Measurements from ENCODE around the gene CMTM6.

The CMTM6 gene

DNA sequence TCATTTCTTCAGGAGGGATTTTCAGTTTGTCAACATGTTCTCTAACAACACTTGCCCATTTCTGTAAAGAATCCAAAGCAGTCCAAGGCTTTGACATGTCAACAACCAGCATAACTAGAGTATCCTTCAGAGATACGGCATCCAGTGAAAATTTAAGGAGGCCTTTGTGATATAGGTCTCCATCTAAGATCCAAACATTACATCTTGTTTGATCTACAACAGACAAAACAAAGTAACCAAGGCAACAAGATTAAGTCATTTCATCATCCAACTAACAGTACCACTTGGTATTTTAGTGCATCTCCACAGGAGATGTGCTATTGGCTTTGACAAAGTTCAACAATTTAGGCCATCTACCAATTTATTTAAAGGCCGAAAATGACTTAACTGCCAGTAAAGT, 42.2 kb upstream of the CMTM6 start:
- no peak overlapping the region for H3K9ac ChIP-seq
- no peaks in the 10 kb centered on the region for H3K9me3 ChIP-seq (ENCODE audit: control insufficient read depth, low read length)
- H2AFZ ChIP-seq = no peak overlapping the region
- H3K79me2 ChIP-seq = peaks cover 6% of the 10 kb centered on the region
- H3K4me2 ChIP-seq (ENCODE audit: low read length) = no peak overlapping the region
- H3K27ac ChIP-seq = no peak overlapping the region
- H3K4me3 ChIP-seq (ENCODE audit: low read depth, low read length) = no peak overlapping the region
- TF ChIP-seq, protein P1, sequence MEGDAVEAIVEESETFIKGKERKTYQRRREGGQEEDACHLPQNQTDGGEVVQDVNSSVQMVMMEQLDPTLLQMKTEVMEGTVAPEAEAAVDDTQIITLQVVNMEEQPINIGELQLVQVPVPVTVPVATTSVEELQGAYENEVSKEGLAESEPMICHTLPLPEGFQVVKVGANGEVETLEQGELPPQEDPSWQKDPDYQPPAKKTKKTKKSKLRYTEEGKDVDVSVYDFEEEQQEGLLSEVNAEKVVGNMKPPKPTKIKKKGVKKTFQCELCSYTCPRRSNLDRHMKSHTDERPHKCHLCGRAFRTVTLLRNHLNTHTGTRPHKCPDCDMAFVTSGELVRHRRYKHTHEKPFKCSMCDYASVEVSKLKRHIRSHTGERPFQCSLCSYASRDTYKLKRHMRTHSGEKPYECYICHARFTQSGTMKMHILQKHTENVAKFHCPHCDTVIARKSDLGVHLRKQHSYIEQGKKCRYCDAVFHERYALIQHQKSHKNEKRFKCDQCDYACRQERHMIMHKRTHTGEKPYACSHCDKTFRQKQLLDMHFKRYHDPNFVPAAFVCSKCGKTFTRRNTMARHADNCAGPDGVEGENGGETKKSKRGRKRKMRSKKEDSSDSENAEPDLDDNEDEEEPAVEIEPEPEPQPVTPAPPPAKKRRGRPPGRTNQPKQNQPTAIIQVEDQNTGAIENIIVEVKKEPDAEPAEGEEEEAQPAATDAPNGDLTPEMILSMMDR (IDR thresholded peaks at IDR 0.05) = no peak
- H3K27me3 ChIP-seq (ENCODE audit: control insufficient read depth, insufficient read depth, low read length) = no peaks in the 10 kb centered on the region
- no peaks in the 10 kb centered on the region for H3K36me3 ChIP-seq (ENCODE audit: control insufficient read depth, insufficient read depth, low read length)
- H3K4me1 ChIP-seq = no peaks in the 10 kb centered on the region

DNA sequence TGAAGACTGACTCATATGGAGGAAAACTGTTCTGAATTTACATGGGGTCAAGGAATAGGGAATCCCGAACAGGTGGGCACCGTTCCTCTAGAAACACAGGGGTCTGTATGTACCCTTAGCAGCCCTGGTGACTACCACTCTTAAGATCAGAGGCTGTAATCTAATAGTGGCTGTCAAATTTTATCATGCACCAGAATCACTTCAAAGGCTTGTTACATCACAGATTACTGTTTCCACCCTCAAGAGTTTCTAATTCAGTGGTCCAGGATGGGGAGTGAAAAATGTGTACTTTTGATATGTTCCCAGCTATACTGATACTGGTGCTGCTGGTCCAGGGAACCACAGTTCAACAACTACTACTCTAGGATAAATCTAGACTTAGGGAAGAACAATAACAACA, 40.2 kb upstream of the CMTM6 start:
- no peak overlapping the region for H3K4me2 ChIP-seq (ENCODE audit: low read length)
- H3K27me3 ChIP-seq (ENCODE audit: control insufficient read depth, insufficient read depth, low read length) = no peaks in the 10 kb centered on the region

DNA sequence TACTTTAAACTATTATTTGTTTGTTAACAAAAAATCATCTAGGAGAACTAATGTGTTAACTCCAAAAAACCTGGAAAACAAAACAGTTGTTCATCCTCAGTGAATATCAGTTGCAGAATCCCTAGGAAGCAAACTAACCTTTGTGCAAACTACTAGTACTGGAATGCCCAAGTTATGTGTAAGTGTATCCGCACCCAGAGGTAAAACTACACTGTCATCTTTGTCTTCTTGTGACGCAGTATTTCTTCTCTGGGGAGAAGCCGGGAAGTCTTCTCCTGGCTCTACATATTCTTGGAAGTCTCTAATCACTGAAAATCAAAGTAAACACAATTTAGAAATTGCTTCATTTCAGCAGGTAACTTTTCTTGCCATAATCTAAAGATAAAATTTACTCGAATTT, 38.2 kb upstream of the CMTM6 start:
- H3K79me2 ChIP-seq = no peaks in the 10 kb centered on the region
- H3K9me3 ChIP-seq (ENCODE audit: control insufficient read depth, low read length) = no peaks in the 10 kb centered on the region
- no peak overlapping the region for H3K9ac ChIP-seq
- H3K4me2 ChIP-seq (ENCODE audit: low read length) = no peak overlapping the region
- no peak overlapping the region for H3K4me3 ChIP-seq (ENCODE audit: low read depth, low read length)
- H2AFZ ChIP-seq = no peak overlapping the region
- TF ChIP-seq, protein P1 (IDR thresholded peaks at IDR 0.05) = no peak
- H3K4me1 ChIP-seq = peaks cover 4% of the 10 kb centered on the region
- no peaks in the 10 kb centered on the region for H3K27me3 ChIP-seq (ENCODE audit: control insufficient read depth, insufficient read depth, low read length)
- H3K27ac ChIP-seq = no peak overlapping the region
- H3K36me3 ChIP-seq (ENCODE audit: control insufficient read depth, insufficient read depth, low read length) = no peaks in the 10 kb centered on the region

More for the DNA sequence above, 40.2 kb upstream of the CMTM6 start:
- Histone ChIP-seq H3K9ac (no peak overlapping the region), H3K27ac (no peak overlapping the region), H3K4me3 (ENCODE audit: low read depth, low read length) (no peak overlapping the region), H2AFZ (no peak overlapping the region), H3K36me3 (ENCODE audit: control insufficient read depth, insufficient read depth, low read length) (no peaks in the 10 kb centered on the region), H3K79me2 (no peaks in the 10 kb centered on the region), H3K9me3 (ENCODE audit: control insufficient read depth, low read length) (no peaks in the 10 kb centered on the region), H3K4me1 (peaks cover 4% of the 10 kb centered on the region)
- TF ChIP-seq, protein P1 (IDR thresholded peaks at IDR 0.05) = no peak

DNA sequence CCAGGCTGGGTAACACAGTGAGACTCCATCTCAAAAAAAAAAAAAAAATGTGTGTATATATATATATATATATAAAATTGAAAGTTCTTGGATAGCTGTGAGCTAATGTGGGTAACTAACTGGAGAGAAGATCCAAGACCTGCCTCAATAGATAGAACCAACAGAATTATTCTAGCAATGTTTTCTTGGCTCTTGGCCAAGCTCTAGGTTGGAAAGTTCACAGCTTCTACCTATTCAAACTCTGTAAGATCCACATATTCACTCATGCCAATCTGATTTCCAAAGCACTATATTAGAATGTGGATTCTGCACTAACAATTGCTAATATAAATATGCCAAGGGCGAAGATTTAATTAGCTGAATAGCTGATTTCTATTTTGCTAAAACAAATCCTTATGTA, 29.8 kb upstream of the CMTM6 start:
- Histone ChIP-seq H3K36me3 (ENCODE audit: control insufficient read depth, insufficient read depth, low read length) (no peaks in the 10 kb centered on the region), H3K27me3 (ENCODE audit: control insufficient read depth, insufficient read depth, low read length) (no peaks in the 10 kb centered on the region)

More for the DNA sequence above, 29.8 kb upstream of the CMTM6 start:
- TF ChIP-seq, protein P1 (IDR thresholded peaks at IDR 0.05) = no peak
- Histone ChIP-seq H2AFZ (no peak overlapping the region), H3K9ac (no peak overlapping the region), H3K79me2 (no peaks in the 10 kb centered on the region), H3K4me3 (ENCODE audit: low read depth, low read length) (no peak overlapping the region), H3K9me3 (ENCODE audit: control insufficient read depth, low read length) (no peaks in the 10 kb centered on the region), H3K4me2 (ENCODE audit: low read length) (no peak overlapping the region), H3K4me1 (no peaks in the 10 kb centered on the region), H3K27ac (no peak overlapping the region)
